HCT116 (cell line): ENCODE data around the gene RBP5. TPM values are rescaled to one million over a fixed set of nuclear protein-coding genes. Genes with fewer than 3 reads are reported as not detected.

ENCODE experiments used
- ATAC-seq: fragments of 200-7000 bp; cut with Tn5 transposase; 2 replicates; pipeline ENCODE4 v1.9.1; 2020; ENCODE audit warnings: mild to moderate bottlenecking, moderate library complexity
- BruUV-seq: library from RNA; stranded (reverse); fragments of 400-500 nt; replicated peaks from 2 replicates; lab custom pipeline; 2021; lab: Mats Ljungman, UMichigan
- CTCF ChIA-PET: fragments of 300-600 bp; sonication (Branson Sonifier 250); formaldehyde crosslinking; loops from one replicate; lab custom pipeline; 2021; ENCODE audit warnings: antibody characterized with exemption; lab: Charles Lee
- POLR2A ChIA-PET: fragments of 300-600, 350-600 bp; sonication (Branson Sonifier 250); formaldehyde crosslinking; loops from one replicate; lab custom pipeline; 2021; ENCODE audit warnings: antibody characterized with exemption; lab: Charles Lee
- RAD21 ChIA-PET, 2 experiments: fragments of 300-600 bp; sonication (Branson Sonifier 250); formaldehyde crosslinking; loops; one replicate each; lab custom pipeline; 2023; ENCODE audit warnings: low total read pairs in 2 of 2; ENCODE audit not compliant: uncharacterized antibody in 2 of 2, unreplicated experiment in 2 of 2, low non-redundant PET in 1 of 2; lab: Charles Lee
- DNase-seq: peaks from one replicate; pipeline ENCODE4 v3.0.0-alpha.2; 2010; ENCODE audit warnings: low read depth, low spot score
- H2AFZ ChIP-seq: fragments of 200-600 bp; shearing (Covaris generic), sonication (generic); 2 replicates; pipeline ENCODE4 v1.6.1; 2017; ENCODE audit warnings: low read depth, mixed run types, mixed read lengths, antibody characterized with exemption, low read length; ENCODE audit not compliant: poor library complexity, severe bottlenecking
- H3K27ac ChIP-seq: 2 replicates; pipeline ENCODE4 v1.5.1; 2012; ENCODE audit warnings: low read depth, low read length
- H3K27me3 ChIP-seq: fragments of 200-600 bp; sonication (generic); 2 replicates; pipeline ENCODE4 v1.6.1; 2016; ENCODE audit warnings: mixed run types, low read length, mixed read lengths; ENCODE audit not compliant: insufficient read depth
- H3K36me3 ChIP-seq, 2 experiments: fragments of 200-500 bp in 1 of 2; fragments of 200-600 bp in 1 of 2; sonication (Bioruptor generic) in 1 of 2; sonication (generic) in 1 of 2; 2 replicates each; pipeline versions ENCODE4 v1.5.1 to v1.6.1; 2014 to 2016; ENCODE audit warnings: low read length in 2 of 2, inconsistent platforms in 1 of 2, mixed read lengths in 1 of 2, mixed run types in 1 of 2; ENCODE audit not compliant: insufficient read depth in 2 of 2, control insufficient read depth in 1 of 2
- H3K4me1 ChIP-seq, 2 experiments: fragments of 200-600 bp in 1 of 2; sonication (generic) in 1 of 2; 2 replicates each; pipeline versions ENCODE4 v1.5.1 to v1.6.1; 2012 to 2017; ENCODE audit warnings: low read length in 2 of 2, inconsistent platforms in 1 of 2, mild to moderate bottlenecking in 1 of 2, mixed read lengths in 1 of 2, mixed run types in 1 of 2, moderate library complexity in 1 of 2; ENCODE audit not compliant: insufficient read depth in 2 of 2, control insufficient read depth in 1 of 2
- H3K4me2 ChIP-seq: fragments of 200-600 bp; sonication (generic); 2 replicates; pipeline ENCODE4 v1.6.1; 2017; ENCODE audit warnings: mixed run types, low read length, mixed read lengths
- H3K4me3 ChIP-seq, 2 experiments: fragments of 200-600 bp in 1 of 2; sonication (generic) in 1 of 2; replicated peaks in 1 of 2; 2 replicates each; pipeline ENCODE4 v1.5.1; 2011 to 2016; ENCODE audit warnings: low read length in 2 of 2, control low read depth in 1 of 2, low read depth in 1 of 2, mild to moderate bottlenecking in 1 of 2, mixed read lengths in 1 of 2, mixed run types in 1 of 2
- H3K79me2 ChIP-seq: fragments of 200-600 bp; sonication (generic); 2 replicates; pipeline ENCODE4 v1.6.1; 2017; ENCODE audit warnings: mild to moderate bottlenecking, mixed run types, low read length, moderate library complexity, mixed read lengths; ENCODE audit not compliant: insufficient read depth
- H3K9ac ChIP-seq: fragments of 200-600 bp; sonication (generic); 2 replicates; pipeline ENCODE4 v1.6.1; 2016; ENCODE audit warnings: low read length, mixed read lengths
- H3K9me2 ChIP-seq: fragments of 200-600 bp; sonication (generic), shearing (Covaris generic); 2 replicates; pipeline ENCODE4 v1.6.1; 2017; ENCODE audit warnings: mixed run types, mild to moderate bottlenecking, moderate library complexity; ENCODE audit not compliant: insufficient read depth
- H3K9me3 ChIP-seq, 2 experiments: fragments of 200-500 bp in 1 of 2; fragments of 200-600 bp in 1 of 2; sonication (Bioruptor generic) in 1 of 2; sonication (generic) in 1 of 2; 2 replicates each; pipeline ENCODE4 v1.6.1; 2014 to 2017; ENCODE audit warnings: low read length in 2 of 2, mixed read lengths in 2 of 2, inconsistent platforms in 1 of 2, low read depth in 1 of 2, mild to moderate bottlenecking in 1 of 2, mixed run types in 1 of 2, moderate library complexity in 1 of 2; ENCODE audit not compliant: control insufficient read depth in 1 of 2, insufficient read depth in 1 of 2
- H4K20me1 ChIP-seq: fragments of 200-600 bp; sonication (generic), shearing (Covaris generic); 2 replicates; pipeline ENCODE4 v1.6.1; 2017; ENCODE audit warnings: mixed run types, mild to moderate bottlenecking, moderate library complexity; ENCODE audit not compliant: insufficient read depth
- CBX3 ChIP-seq: IDR thresholded peaks from 2 replicates; pipeline ENCODE4 v1.6.1; 2012; ENCODE audit warnings: low read depth
- CEBPB ChIP-seq: IDR thresholded peaks from 2 replicates; pipeline ENCODE4 v1.6.1; 2012; ENCODE audit warnings: low read depth
- CTCF ChIP-seq, 3 experiments: fragments of 200-600 bp in 1 of 3; sonication (generic) in 1 of 3; IDR thresholded peaks in 2 of 3; conservative IDR thresholded peaks in 1 of 3; 2 replicates each; pipeline ENCODE4 v1.5.1; 2012 to 2017; ENCODE audit warnings: low read depth in 2 of 3, low read length in 2 of 3, antibody characterized with exemption in 1 of 3, borderline replicate concordance in 1 of 3, control low read depth in 1 of 3, mild to moderate bottlenecking in 1 of 3, mixed read lengths in 1 of 3, mixed run types in 1 of 3, moderate library complexity in 1 of 3; ENCODE audit not compliant: insufficient read depth in 1 of 3
- EGR1 ChIP-seq: IDR thresholded peaks from 2 replicates; pipeline ENCODE4 v1.6.1; 2012; ENCODE audit warnings: low read depth
- ELF1 ChIP-seq: IDR thresholded peaks from 2 replicates; pipeline ENCODE4 v1.6.1; 2012; ENCODE audit warnings: low read depth, borderline replicate concordance
- EZH2 ChIP-seq: fragments of 200-600 bp; sonication (generic); IDR thresholded peaks from 2 replicates; pipeline ENCODE4 v1.6.1; 2017; ENCODE audit warnings: antibody characterized with exemption, mixed run types
- EZH2phosphoT487 ChIP-seq: fragments of 200-600 bp; IDR thresholded peaks from 2 replicates; pipeline ENCODE4 v1.6.1; 2018; ENCODE audit warnings: antibody characterized with exemption, borderline replicate concordance
- POLR2A ChIP-seq: IDR thresholded peaks from 2 replicates; pipeline ENCODE4 v1.7.0; 2011; ENCODE audit warnings: borderline replicate concordance; ENCODE audit not compliant: insufficient read depth, insufficient read length; ENCODE audit errors: extremely low read depth
- SIN3A ChIP-seq: IDR thresholded peaks from 2 replicates; pipeline ENCODE4 v1.6.1; 2012; ENCODE audit warnings: low read depth
- SP1 ChIP-seq: IDR thresholded peaks from 2 replicates; pipeline ENCODE4 v1.6.1; 2012; ENCODE audit warnings: low read depth
- SRF ChIP-seq: IDR thresholded peaks from 2 replicates; pipeline ENCODE4 v1.6.1; 2012; ENCODE audit warnings: low read depth
- YY1 ChIP-seq: IDR thresholded peaks from 2 replicates; pipeline ENCODE4 v1.6.1; 2011; ENCODE audit warnings: low read length, low read depth, moderate library complexity, mild to moderate bottlenecking; ENCODE audit not compliant: insufficient replicate concordance; ENCODE audit errors: extremely low read depth
- ZBTB33 ChIP-seq: IDR thresholded peaks from 2 replicates; pipeline ENCODE4 v1.6.1; 2011; ENCODE audit warnings: mild to moderate bottlenecking, low read length, moderate library complexity; ENCODE audit not compliant: insufficient replicate concordance; ENCODE audit errors: extremely low read depth
- ZFX ChIP-seq: fragments of 450-650 bp; IDR thresholded peaks from 2 replicates; pipeline ENCODE4 v1.6.1; 2017
- ZNF274 ChIP-seq: fragments of 200-500 bp; sonication (Bioruptor generic); IDR thresholded peaks from 2 replicates; pipeline ENCODE4 v1.6.1; 2014; ENCODE audit warnings: mild to moderate bottlenecking, low read depth, low read length, inconsistent platforms
- intact Hi-C: fragments of 100-400 bp; cut with micrococcal nuclease; formaldehyde crosslinking; loops from 2 replicates; pipeline ENCODE4 v1.10.0; 2022
- total RNA-seq: library from RNA; stranded (reverse); gene quantifications from one replicate; pipeline ENCODE4 v1.2.1, GENCODE V29; 2021; ENCODE audit not compliant: unreplicated experiment

The RBP5 gene
- total RNA-seq, 1 experiment from 2014 or later = 0.22 TPM

GRCh38 chr12:7083125-7083524 lies 45.6 kb downstream of the RBP5 start:
- Histone ChIP-seq H3K9me2 (no peaks in the 10 kb centered on the region), H3K9ac (no peak overlapping the region), H4K20me1 (no peaks in the 10 kb centered on the region), H3K27ac (no peak overlapping the region), H3K4me3 (no peak overlapping the region), H3K4me1 (peaks cover 2 to 7% of the 10 kb centered on the region in 2 experiments; a peak in 2 of 4 replicates), H3K27me3 (0 out of 2 replicates have a peak, but pooled peaks cover 4% of the 10 kb centered on the region)
- CTCF ChIA-PET = no interaction called here
- BruUV-seq = no TSS peak
- DNase-seq = no peak
- TF ChIP-seq CBX3 = no peak
- TF ChIP-seq ZFX = no peak
- TF ChIP-seq SP1 = no peak
- TF ChIP-seq CEBPB = no peak
- no peak for TF ChIP-seq SRF
- no peak for TF ChIP-seq ZBTB33
- TF ChIP-seq, all 23 proteins: peak for 0
- Histone ChIP-seq H3K79me2 (no peaks in the 10 kb centered on the region), H3K36me3 (no peaks in the 10 kb centered on the region), H3K4me2 (no peak overlapping the region), H2AFZ (no peak overlapping the region), H3K9me3 (peaks cover 0 to 10% of the 10 kb centered on the region in 2 experiments; a peak in 1 of 4 replicates)
- intact Hi-C loops = no loop called here
- ChIA-PET RAD21 (no interaction called here), POLR2A (no interaction called here)
- ATAC-seq = no peak

GRCh38 chr12:7081037-7081436 lies 47.7 kb downstream of the RBP5 start:
- Histone ChIP-seq H4K20me1 (no peaks in the 10 kb centered on the region), H3K79me2 (no peaks in the 10 kb centered on the region), H3K4me2 (no peak overlapping the region), H3K4me1 (peaks cover 2 to 7% of the 10 kb centered on the region in 2 experiments; a peak in 2 of 4 replicates), H3K9ac (no peak overlapping the region), H3K4me3 (no peak overlapping the region), H3K9me2 (no peaks in the 10 kb centered on the region), H3K36me3 (no peaks in the 10 kb centered on the region), H3K9me3 (peaks cover 0 to 10% of the 10 kb centered on the region in 2 experiments; a peak in 1 of 4 replicates), H3K27ac (no peak overlapping the region), H2AFZ (no peak overlapping the region), H3K27me3 (no peaks in the 10 kb centered on the region)
- ChIA-PET POLR2A (no interaction called here), RAD21 (no interaction called here), CTCF (no interaction called here)
- BruUV-seq = no TSS peak
- intact Hi-C loops = no loop called here
- ATAC-seq (no peak), DNase-seq (no peak)
- TF ChIP-seq EGR1 = no peak
- TF ChIP-seq SIN3A = no peak
- TF ChIP-seq SP1 = no peak
- TF ChIP-seq ELF1 = no peak
- no peak for TF ChIP-seq CEBPB
- no peak for TF ChIP-seq ZNF274
- TF ChIP-seq YY1 = no peak
- no peak for TF ChIP-seq CTCF (IDR thresholded peaks at IDR 0.05 in 2 of 3, conservative IDR thresholded peaks at IDR 0.05 in 1 of 3; ENCODE audit: borderline replicate concordance in 1 of 3, insufficient read depth in 1 of 3, low read depth in 2 of 3, low read length in 2 of 3)
- no peak for TF ChIP-seq EZH2phosphoT487
- TF ChIP-seq ZBTB33 = no peak
- no peak for TF ChIP-seq POLR2A
- no peak for TF ChIP-seq EZH2
- TF ChIP-seq SRF = no peak
